Natural killer cell treated with Interleukin-12 subunit alpha and Interleukin-12 subunit beta and Interleukin-15 and Interleukin-18, amount 100 ng/mL, for 72 hours (primary cell): ENCODE results near the gene SPSB1. TPM values are rescaled to one million over a fixed set of nuclear protein-coding genes. Genes with fewer than 3 reads are reported as not detected.

Source experiments
- ATAC-seq, 2 donors: fragments of 150-1000 bp; cut with Tn5 transposase in 1 of 2; sonication (Bioruptor Pico), chemical (Tn5 transposase) in 1 of 2; 2 replicates each; pipeline ENCODE4 v1.10.0; 2021
- DNase-seq: peaks from one replicate; pipeline ENCODE4 v3.0.0; 2022; ENCODE audit warnings: low spot score
- H3K27ac Mint-ChIP-seq, 2 donors: 1 replicate in 1 of 2; 2 replicates in 1 of 2; pipeline ENCODE4 v1.8.0; 2022; ENCODE audit warnings: mixed read lengths in 2 of 2, mild to moderate bottlenecking in 1 of 2, moderate library complexity in 1 of 2
- H3K27me3 Mint-ChIP-seq, 2 donors: 1 replicate in 1 of 2; 2 replicates in 1 of 2; pipeline ENCODE4 v1.8.0; 2022; ENCODE audit warnings: mixed read lengths in 2 of 2
- H3K36me3 Mint-ChIP-seq: one replicate; pipeline ENCODE4 v1.8.0; 2022; ENCODE audit warnings: mixed read lengths
- H3K4me1 Mint-ChIP-seq, 2 donors: 1 replicate in 1 of 2; 2 replicates in 1 of 2; pipeline ENCODE4 v1.8.0; 2022; ENCODE audit warnings: low read depth in 2 of 2, mixed read lengths in 2 of 2, mild to moderate bottlenecking in 1 of 2
- H3K4me3 Mint-ChIP-seq: one replicate; pipeline ENCODE4 v1.8.0; 2022; ENCODE audit warnings: mixed read lengths
- H3K9me3 Mint-ChIP-seq: 2 replicates; pipeline ENCODE4 v1.8.0; 2022; ENCODE audit warnings: mixed read lengths
- total RNA-seq, 2 donors: library from RNA; stranded (reverse); gene quantifications; one replicate each; pipeline ENCODE4 v1.2.3, GENCODE V29; 2022

Gene SPSB1
- total RNA-seq, 2 donors from 2014 or later = 0.78 to 1.4 TPM

DNA sequence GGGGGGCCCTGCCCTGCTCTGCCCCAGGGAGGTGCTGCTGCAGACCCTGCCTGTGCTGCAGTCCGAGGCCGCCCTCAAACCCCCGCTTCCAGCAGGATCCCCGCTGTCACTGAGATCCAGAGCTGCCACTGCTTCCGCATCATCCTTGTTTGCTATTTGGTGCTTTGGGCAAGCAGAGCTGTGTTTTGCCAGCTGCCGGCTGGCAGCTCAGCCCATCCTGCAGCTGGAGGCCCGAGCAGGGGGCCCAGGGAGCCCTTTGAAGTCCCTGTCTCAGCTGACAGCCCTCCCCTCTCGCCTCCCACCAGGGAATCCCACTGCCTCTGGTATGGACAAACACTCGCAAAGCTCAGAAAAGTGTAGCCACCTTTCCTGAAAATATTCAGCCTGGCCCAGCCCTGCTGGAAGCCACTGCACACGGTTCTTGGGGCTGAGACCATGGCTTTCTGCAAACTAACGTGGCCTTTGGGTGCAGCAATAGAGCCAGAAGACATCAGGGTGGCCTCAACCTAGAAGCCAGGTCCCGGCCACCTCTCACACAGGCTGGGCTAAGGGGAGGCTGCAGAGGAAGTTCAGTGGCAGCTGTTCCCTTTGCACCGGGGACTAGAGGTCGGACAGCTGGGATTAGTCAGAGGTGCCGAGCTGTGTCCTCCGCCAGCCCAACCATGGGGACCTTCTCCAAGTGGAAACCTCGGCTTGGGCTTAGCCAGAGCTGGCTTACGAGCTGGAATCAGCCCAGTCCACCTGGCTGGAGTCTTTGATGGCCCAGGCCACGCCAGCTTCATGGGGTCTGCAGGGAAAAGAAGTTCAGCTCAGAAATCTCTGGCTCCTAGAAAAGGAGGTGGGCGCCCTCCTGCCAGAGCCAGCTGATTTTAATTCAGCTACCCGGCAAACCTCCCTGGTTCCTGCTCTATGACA lies 107.1 kb downstream of the SPSB1 start:
- Mint-ChIP-seq H3K27me3 (peaks cover 7 to 15% of the 10 kb centered on the region in 2 donors), H3K36me3 (no peaks in the 10 kb centered on the region), H3K9me3 (peaks cover 4% of the 10 kb centered on the region), H3K27ac (no peak overlapping the region), H3K4me1 (no peaks in the 10 kb centered on the region), H3K4me3 (no peak overlapping the region)
- DNase-seq (no peak), ATAC-seq (no peak)

- Mint-ChIP-seq H3K36me3 (no peaks in the 10 kb centered on the region), H3K9me3 (no peaks in the 10 kb centered on the region), H3K4me3 (no peak overlapping the region), H3K27ac (no peak overlapping the region), H3K4me1 (no peaks in the 10 kb centered on the region), H3K27me3 (peaks cover under 1 to 11% of the 10 kb centered on the region in 2 donors)
- ATAC-seq (peak; percentile 45 to 62), DNase-seq (peak; percentile 68)
Measured at GRCh38 chr1:9400425-9401079, 107.9 kb downstream of the SPSB1 start.

DNA sequence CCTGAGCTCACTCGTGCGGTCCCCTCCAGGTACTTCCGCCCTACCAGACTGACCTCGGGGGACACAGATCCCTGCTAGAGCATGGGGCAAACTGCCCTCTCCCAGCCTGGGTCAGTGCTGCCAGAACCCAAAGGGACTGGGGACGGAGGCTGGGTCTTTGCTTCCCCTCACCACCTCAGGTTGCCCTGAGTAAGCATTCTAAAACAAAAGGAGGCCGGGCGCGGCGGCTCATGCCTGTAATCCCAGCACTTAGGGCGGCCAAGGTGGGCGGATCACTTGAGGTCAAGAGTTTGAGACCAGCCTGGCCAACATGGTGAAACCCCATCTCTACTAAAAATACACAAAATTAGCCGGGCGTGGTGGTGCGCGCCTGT lies 108.4 kb downstream of the SPSB1 start:
- H3K4me3 Mint-ChIP-seq = no peak overlapping the region
- no peak overlapping the region for H3K27ac Mint-ChIP-seq
- no peak for DNase-seq
- no peaks in the 10 kb centered on the region for H3K9me3 Mint-ChIP-seq
- peaks cover 0 to 11% of the 10 kb centered on the region in 2 donors for H3K27me3 Mint-ChIP-seq
- no peaks in the 10 kb centered on the region for H3K4me1 Mint-ChIP-seq
- ATAC-seq = peak in 1 of 2 donors; percentile 24
- no peaks in the 10 kb centered on the region for H3K36me3 Mint-ChIP-seq

DNA sequence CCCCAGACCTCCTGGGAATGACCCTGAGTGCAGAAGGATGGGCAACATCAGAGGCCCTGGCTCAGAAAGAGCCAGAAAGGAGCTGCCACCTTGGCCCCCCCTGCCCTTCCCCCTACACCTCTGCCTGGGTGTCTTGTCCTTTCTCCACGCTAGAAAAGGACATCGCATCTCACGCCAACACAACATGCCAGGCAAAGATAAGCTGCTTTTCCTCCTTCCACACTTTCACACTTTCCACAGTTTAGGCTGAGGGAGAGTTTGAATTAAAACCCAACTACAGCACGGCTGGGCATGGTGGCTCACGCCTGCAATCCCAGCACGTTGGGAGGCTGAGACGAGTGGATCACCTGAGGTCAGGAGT lies 109.5 kb downstream of the SPSB1 start:
- H3K4me1 Mint-ChIP-seq = no peaks in the 10 kb centered on the region
- ATAC-seq = no peak

DNA sequence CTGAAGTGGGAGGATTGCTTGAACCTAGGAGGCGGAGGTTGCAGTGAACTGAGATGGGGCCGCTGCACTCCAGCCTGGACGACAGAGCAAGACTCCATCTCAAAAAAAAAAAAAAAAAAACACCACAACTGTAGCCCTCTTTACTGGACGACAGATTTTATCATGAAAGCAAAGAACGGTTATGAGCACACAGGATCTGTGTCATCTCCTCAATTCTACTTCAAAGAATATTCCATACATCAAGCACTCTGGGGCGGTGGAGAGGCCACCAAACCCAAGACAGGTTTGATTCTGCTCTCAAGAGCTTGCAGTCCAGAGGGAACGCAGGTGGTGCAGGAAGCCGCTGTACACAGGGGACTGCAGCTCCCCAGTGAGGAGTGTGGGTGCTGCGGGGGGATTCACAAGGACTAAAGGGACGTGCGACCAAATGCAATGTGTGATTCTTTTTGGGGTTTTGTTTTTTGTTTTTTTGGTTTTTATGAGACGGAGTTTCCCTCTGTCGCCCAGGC lies 110.1 kb downstream of the SPSB1 start:
- peaks cover 0 to 12% of the 10 kb centered on the region in 2 donors for H3K27me3 Mint-ChIP-seq
- no peak overlapping the region for H3K27ac Mint-ChIP-seq
- DNase-seq (no peak), ATAC-seq (no peak)
- H3K36me3 Mint-ChIP-seq = no peaks in the 10 kb centered on the region
- no peak overlapping the region for H3K4me3 Mint-ChIP-seq
- no peaks in the 10 kb centered on the region for H3K9me3 Mint-ChIP-seq
- H3K4me1 Mint-ChIP-seq = no peaks in the 10 kb centered on the region

More for the DNA sequence above, 109.5 kb downstream of the SPSB1 start:
- no peaks in the 10 kb centered on the region for H3K36me3 Mint-ChIP-seq
- peaks cover 0 to 12% of the 10 kb centered on the region in 2 donors for H3K27me3 Mint-ChIP-seq
- H3K27ac Mint-ChIP-seq = no peak overlapping the region
- no peak overlapping the region for H3K4me3 Mint-ChIP-seq
- no peak for DNase-seq
- H3K9me3 Mint-ChIP-seq = no peaks in the 10 kb centered on the region

DNA sequence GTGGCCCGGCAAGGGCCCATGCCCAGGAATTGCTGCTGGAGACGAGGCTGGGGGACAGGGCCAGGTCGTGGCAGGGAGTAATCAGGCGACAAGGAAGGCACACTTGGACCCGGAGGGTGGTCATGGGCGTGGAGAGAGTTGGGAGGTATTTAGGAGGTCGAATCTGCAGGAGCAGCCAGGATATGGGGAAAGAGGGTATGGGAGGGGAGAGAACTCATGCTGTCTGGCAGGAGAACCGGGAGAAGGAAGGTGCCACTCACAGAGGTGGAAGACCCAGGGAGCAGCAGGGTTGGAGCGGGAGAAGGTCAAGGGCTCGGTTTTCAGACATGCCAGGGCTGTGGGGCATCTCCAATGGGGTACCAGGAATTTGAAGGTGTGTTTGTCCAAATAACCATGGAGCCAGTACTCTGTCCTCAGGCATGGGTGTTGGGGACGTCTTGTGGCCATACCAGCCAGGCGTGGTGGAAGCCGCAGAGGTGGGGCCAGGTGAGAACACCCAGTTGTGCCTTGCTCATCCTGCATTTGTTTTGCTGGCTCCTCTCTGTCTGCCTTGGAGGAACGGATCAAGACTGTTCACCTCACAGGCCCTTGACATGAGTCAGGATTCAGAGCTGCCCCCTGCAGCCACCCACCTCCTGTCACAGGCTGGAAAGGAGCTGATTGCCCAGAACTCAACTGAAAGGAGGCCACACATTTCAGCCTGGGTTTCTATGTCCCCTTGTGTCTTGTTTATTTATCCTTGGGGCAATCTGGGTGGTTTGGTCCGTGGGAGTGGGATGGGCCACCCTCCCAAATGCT lies 111.6 kb downstream of the SPSB1 start:
- ATAC-seq = no peak
- Mint-ChIP-seq H3K27ac (no peak overlapping the region), H3K4me1 (no peaks in the 10 kb centered on the region)

DNA sequence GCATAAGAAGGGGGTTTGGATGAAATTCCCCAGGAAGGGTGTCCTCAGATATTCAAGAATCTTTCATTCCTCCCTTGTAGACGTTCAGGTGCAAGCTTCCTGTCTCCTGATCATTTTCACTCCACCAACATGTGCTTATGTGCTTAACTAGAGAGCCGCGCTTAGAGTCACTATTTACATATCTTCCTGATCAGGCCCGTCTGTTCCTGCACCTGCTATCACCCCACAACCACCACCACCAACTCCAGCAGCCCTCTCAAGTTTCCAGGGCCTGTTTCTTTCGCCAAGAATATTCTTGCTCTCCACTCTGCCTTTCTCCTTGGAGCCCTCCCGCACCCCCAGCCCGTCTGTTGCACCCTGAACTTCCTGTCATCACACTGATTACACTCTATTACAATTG lies 113.4 kb downstream of the SPSB1 start:
- Mint-ChIP-seq H3K27me3 (peaks cover 0 to 12% of the 10 kb centered on the region in 2 donors), H3K4me3 (no peak overlapping the region), H3K36me3 (peaks cover 4% of the 10 kb centered on the region), H3K27ac (no peak overlapping the region), H3K9me3 (peaks cover 3% of the 10 kb centered on the region), H3K4me1 (peaks cover 4 to 5% of the 10 kb centered on the region in 2 donors)
- DNase-seq (no peak), ATAC-seq (no peak)

More for the DNA sequence above, 111.6 kb downstream of the SPSB1 start:
- peaks cover 0 to 9% of the 10 kb centered on the region in 2 donors for H3K27me3 Mint-ChIP-seq
- H3K9me3 Mint-ChIP-seq = no peaks in the 10 kb centered on the region
- no peak for DNase-seq
- no peak overlapping the region for H3K4me3 Mint-ChIP-seq
- H3K36me3 Mint-ChIP-seq = no peaks in the 10 kb centered on the region

GRCh38 chr1:9410737-9411297 lies 118.1 kb downstream of the SPSB1 start:
- Mint-ChIP-seq H3K27me3 (peaks cover 0 to 8% of the 10 kb centered on the region in 2 donors), H3K9me3 (peaks cover 4% of the 10 kb centered on the region), H3K27ac (peak overlapping the region; percentile 57 to 74), H3K4me1 (peaks cover 21 to 23% of the 10 kb centered on the region in 2 donors), H3K36me3 (peaks cover 7% of the 10 kb centered on the region), H3K4me3 (peak overlapping the region; percentile 48)
- ATAC-seq (peak in 1 of 2 donors; percentile 47), DNase-seq (no peak)

DNA sequence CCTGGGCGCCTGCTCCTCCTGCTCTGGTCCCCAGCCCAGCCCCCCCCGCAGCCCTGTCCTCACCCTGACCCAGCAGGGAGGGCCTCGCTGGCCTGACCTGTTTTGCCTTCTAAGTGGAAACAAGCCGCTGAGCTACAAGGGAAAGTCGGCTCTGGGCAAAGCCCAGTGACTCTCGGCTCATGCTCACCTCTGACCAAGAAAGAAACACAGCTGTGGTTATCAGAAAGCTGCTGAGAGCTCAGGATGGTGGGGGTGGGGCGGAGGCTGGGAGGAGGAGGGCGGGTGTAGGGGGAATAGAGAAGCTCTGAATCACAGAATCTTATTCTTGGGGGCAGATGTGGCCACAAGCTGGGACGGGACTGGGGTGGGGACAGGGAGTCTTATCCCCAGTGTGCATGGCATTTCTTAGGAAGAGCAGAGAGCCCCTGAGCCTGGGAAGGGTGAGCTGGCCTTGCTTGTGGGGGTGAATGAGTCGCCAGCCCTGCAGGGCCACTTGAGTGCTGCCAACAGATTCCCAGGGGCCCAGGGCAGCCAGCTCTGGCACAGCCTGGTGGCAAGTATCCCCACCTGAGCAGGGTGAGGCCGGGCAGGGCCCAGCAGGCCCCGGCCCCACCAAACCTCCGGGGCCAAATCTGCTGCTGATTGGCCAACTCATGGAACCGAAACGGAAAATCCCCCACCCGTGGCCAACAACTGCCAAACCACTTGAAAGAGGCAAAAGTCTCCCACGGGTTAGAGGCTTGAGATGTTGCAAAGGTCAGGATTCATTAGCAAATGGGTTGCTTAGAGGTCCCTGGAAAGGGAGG lies 120.6 kb downstream of the SPSB1 start:
- Mint-ChIP-seq H3K27me3 (peaks cover 12 to 16% of the 10 kb centered on the region in 2 donors), H3K4me1 (peaks cover 21 to 23% of the 10 kb centered on the region in 2 donors), H3K27ac (no peak overlapping the region), H3K9me3 (peaks cover 4% of the 10 kb centered on the region), H3K4me3 (peak overlapping the region; percentile 56), H3K36me3 (peaks cover 7% of the 10 kb centered on the region)
- ATAC-seq (peak; percentile 90 to 93), DNase-seq (peak; percentile 80)

DNA sequence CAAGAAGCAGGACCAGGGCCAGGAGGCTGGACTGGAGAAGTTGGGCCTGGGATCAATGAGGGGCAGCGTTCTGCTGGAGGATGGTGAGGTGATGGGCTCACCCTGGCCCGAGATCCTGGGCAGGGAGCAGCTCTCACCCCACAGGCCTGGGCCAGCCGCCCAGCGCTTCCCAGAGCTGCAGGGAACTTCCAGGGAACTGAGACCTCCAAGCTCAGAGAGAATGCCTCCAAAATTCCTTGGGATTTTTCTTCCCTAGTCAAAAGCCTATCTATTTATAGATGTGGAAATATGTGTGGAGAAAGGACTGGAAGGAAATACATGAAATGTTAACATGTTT lies 121.2 kb downstream of the SPSB1 start:
- Mint-ChIP-seq H3K4me3 (peak overlapping the region; percentile 56), H3K4me1 (peaks cover 21 to 23% of the 10 kb centered on the region in 2 donors), H3K27me3 (peaks cover 12 to 16% of the 10 kb centered on the region in 2 donors), H3K27ac (no peak overlapping the region), H3K9me3 (peaks cover 4% of the 10 kb centered on the region), H3K36me3 (peaks cover 7% of the 10 kb centered on the region)
- ATAC-seq = no peak
- no peak for DNase-seq

DNA sequence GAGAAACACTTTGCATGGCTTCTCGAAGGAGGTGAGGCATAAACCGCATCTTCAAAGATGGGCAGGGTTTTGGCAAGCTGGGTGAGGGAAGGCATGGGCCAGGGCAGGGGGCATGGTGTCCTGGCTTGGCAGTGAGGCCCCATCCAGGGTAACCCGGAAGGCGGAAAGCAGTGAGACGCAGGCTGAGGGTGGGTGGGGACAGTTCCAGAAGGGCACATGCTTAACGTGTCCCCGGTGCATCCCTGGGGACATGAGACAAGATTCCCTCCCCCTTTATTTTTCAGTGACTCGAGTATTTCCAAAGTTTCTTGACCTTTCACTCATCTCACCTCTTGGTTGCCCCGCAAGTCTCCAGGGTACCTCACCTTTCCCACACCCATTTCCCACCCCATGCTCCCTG lies 123.8 kb downstream of the SPSB1 start:
- DNase-seq = no peak
- Mint-ChIP-seq H3K4me1 (peaks cover 15% of the 10 kb centered on the region in 2 donors), H3K9me3 (no peaks in the 10 kb centered on the region), H3K27ac (peak overlapping the region in 1 of 2 donors; percentile 74), H3K27me3 (peaks cover 21 to 22% of the 10 kb centered on the region in 2 donors), H3K4me3 (no peak overlapping the region), H3K36me3 (no peaks in the 10 kb centered on the region)
- no peak for ATAC-seq

DNA sequence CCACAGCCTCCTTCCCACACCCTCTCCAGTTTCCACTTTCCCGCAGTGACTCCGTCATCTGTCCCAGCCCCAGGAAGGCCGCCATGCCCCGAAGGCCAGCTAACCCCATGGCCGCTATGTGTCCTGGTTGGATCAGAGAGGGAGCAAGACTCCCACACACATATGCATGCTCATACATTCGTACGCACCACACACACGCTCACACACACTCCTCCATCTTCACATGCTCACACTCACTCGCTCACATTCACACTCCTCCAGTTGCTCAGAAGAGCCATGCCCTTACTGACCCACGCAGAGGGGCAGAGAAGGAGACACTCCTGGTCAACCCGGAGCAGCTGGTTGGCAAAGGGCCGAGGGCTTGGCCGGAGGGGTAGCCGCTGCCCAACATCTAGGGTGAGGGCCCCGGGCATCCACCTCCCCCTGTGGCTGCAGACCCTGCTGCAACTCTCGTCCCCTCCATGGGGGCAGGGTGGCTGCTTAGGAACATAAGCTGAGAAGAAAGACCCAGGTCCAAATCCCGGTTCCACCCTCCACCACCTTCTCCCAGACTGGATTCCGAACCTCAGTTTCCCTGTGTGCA lies 124.3 kb downstream of the SPSB1 start:
- Mint-ChIP-seq H3K9me3 (no peaks in the 10 kb centered on the region), H3K4me3 (no peak overlapping the region), H3K27ac (peak overlapping the region in 1 of 2 donors; percentile 74), H3K27me3 (peaks cover 24 to 25% of the 10 kb centered on the region in 2 donors), H3K4me1 (peaks cover 13 to 15% of the 10 kb centered on the region in 2 donors), H3K36me3 (no peaks in the 10 kb centered on the region)
- DNase-seq = no peak
- no peak for ATAC-seq
